Sigmoid colon (tissue), 3 donors: Measurements from ENCODE around the gene SPAG6.

Experiments used
- CTCF ChIP-seq, 4 experiments: fragments of 450-650 bp in 3 of 4; fragments of 200-600 bp in 1 of 4; IDR thresholded peaks; one replicate each; pipeline ENCODE4 v1.5.1; 2016 to 2019; ENCODE audit warnings: antibody characterized with exemption in 4 of 4, mild to moderate bottlenecking in 3 of 4, moderate library complexity in 2 of 4
- POLR2A ChIP-seq, 2 donors: fragments of 450-650 bp; IDR thresholded peaks; one replicate each; pipeline ENCODE4 v1.6.1; 2016; ENCODE audit warnings: antibody characterized with exemption in 2 of 2, mild to moderate bottlenecking in 2 of 2, moderate library complexity in 2 of 2

GRCh38 chr10:22458272-22459038 lies 113.2 kb downstream of the SPAG6 start:
- TF ChIP-seq CTCF (IDR thresholded peaks at IDR 0.05) (no peak), POLR2A (IDR thresholded peaks at IDR 0.05) (no peak)
